ENCODE results near the gene REPS1.
A peak's percentile ranks its signal among the peaks of the same experiment; 100 is the strongest.

DNA sequence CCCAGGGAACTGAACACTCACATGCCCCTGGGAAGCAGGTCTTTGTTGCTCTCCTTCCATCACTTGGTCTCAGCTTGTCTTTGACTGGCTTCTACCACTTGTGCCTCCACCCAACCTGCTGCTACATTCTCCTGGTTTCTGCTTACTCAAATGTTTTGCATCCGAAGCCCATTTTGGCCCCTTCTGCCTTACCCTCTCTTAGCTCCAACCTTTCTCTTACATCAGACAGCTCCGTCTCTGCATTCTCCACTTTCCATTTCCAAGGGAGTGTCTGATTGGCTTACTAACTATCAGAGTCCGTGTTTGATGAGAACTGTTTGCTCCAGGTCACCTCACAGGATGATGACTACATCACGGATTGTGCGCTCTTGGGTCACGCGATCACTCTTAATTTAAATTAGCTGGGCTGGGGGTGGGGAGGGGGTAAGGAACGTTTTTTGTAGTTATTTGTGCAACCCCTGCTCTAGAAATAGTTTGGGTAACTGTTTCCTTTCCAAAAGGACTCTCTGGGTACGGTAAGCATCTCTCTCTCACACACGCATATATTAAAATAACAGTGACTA, 39.6 kb upstream of the REPS1 start:
- TF ChIP-seq, protein P1, sequence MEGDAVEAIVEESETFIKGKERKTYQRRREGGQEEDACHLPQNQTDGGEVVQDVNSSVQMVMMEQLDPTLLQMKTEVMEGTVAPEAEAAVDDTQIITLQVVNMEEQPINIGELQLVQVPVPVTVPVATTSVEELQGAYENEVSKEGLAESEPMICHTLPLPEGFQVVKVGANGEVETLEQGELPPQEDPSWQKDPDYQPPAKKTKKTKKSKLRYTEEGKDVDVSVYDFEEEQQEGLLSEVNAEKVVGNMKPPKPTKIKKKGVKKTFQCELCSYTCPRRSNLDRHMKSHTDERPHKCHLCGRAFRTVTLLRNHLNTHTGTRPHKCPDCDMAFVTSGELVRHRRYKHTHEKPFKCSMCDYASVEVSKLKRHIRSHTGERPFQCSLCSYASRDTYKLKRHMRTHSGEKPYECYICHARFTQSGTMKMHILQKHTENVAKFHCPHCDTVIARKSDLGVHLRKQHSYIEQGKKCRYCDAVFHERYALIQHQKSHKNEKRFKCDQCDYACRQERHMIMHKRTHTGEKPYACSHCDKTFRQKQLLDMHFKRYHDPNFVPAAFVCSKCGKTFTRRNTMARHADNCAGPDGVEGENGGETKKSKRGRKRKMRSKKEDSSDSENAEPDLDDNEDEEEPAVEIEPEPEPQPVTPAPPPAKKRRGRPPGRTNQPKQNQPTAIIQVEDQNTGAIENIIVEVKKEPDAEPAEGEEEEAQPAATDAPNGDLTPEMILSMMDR (IDR thresholded peaks at IDR 0.05) = no peak
- TF ChIP-seq POLR2A (IDR thresholded peaks at IDR 0.05) (no peak), EP300 (IDR thresholded peaks at IDR 0.05; ENCODE audit: low read depth) (no peak), POLR2AphosphoS5 (IDR thresholded peaks at IDR 0.05) (peak; percentile 9 to 38 (median 23))

Data from transverse colon (tissue), 4 donors.